HG03060 (cell line): ENCODE results near the gene GABRQ.
"Not testable (repeated sequence)": the region's sequence is repeated elsewhere in the genome, so short reads cannot be mapped to it uniquely, and the experiment has no call there.

Source experiments
- ATAC-seq: cut with Tn5 transposase; IDR thresholded peaks from one replicate; pipeline ENCODE4 v1.9.1; 2021; ENCODE audit warnings: low read depth, moderate number of reproducible peaks; ENCODE audit not compliant: unreplicated experiment

Gene GABRQ

DNA sequence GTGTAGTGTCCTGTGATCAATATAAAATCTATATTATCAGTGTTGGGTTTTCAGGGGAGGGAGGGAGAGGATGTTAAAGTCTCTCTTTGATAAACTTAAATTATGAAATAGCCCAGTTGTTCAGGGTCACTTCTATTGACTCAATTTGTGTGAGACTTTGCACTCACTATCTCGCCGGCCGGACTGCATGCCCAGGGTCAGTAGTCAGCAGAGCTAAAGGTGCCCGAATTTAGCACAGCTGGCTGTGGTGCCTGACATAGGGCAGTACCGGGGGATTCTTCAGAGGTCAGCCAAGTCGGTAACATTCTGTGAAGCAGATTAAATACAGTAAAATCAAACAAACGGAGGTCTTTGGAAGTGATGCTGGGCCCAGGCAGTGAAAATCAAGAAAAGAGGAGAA is 19.2 kb downstream of the GABRQ start:
- ATAC-seq: no peak

GRCh38 chrX:152658302-152658701 is 20.6 kb downstream of the GABRQ start:
- ATAC-seq: no peak

- ATAC-seq: no peak
These were observed 25.4 kb downstream of the GABRQ start for GRCh38 chrX:152663086-152663485.

DNA sequence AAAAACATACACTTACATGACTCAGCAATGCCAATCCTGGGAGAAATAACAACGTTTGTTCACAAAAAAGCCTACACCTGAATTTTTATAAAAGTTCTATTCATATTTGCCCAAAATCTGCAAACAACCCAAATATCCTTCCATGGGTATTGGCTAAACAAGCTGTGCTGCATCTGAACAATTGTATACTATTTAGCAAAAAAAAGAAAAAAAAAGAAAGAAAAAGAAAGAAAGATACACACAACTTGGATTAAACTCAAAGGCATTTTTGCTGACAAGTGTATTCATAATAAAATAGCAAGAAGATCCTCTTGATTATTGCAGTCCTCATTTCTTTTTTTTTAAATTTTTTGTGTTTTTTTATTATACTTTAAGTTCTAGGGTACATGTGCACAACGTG is 36.4 kb downstream of the GABRQ start:
- ATAC-seq: no peak

DNA sequence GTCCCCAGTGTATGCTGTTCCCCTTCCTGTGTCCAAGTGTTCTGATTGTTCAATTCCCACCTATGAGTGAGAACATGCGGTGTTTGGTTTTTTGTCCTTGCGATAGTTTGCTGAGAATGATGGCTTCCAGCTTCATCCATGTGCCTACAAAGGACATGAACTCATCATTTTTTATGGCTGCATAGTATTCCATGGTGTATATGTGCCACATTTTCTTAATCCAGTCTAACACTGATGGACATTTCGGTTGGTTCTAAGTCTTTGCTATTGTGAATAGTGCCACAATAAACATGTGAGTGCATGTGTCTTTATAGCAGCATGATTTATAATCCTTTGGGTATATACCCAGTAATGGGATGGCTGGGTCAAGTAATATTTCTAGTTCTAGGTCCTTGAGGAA is 37.0 kb downstream of the GABRQ start:
- not testable (repeated sequence) for ATAC-seq

DNA sequence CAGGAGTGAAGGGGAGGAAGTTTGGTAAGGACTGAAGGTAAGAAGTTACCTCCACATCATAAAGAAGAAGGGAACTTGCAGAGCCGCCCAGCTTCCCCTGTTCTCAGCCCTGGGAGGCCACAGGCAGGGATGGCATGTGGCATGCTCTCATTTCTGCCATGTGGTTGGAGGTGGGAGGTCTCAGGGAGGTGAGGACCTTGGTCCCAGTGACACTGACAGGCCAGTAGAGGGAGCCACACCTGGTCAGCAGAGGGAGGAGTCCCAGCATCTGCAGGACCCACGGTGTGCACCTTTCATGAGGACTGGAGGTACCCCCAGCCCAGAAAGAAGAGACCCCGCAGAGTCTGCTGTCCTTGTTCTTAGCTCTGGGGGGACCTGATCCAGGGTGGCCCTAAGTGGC is 43.3 kb downstream of the GABRQ start:
- not testable (repeated sequence) for ATAC-seq

DNA sequence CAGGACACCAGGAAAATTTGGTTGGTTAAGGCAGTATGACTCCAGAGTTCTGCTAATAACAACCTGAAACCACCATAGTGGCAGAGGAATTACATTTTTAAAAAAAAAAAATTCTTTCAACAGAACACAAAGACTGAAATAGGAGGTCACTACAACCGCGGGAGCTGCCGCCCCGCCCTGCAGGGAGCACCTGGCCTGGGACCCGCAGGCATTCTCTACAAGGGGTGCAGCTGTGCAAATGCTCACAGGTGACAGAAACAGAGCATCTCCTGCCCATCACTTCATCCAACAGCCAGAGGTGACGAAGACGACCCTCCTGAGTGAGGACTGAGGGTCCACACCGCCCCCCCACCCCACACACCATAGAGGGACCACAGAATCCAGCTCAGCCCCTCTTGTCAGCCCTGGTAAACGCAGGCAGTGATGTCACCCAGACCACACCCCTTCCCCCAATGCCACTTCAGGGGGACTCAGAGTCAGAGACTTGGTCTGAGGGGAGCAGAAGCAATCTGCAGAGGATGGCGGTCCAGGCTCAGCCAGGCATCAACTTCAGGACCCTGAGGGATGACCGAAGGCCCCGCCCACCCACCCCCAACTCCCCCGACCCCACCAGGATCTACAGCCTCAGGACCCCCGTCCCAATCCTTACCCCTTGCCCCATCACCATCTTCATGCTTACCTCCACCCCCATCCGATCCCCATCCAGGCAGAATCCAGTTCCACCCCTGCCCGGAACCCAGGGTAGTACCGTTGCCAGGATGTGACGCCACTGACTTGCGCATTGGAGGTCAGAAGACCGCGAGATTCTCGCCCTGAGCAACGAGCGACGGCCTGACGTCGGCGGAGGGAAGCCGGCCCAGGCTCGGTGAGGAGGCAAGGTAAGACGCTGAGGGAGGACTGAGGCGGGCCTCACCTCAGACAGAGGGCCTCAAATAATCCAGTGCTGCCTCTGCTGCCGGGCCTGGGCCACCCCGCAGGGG is 60.5 kb downstream of the GABRQ start, which contains the start of gene MAGEA3:
TSS of gene MAGEA3 (plus strand) at position 843 of the 980 bp plus-strand sequence. CDS start 2,039 bp downstream, outside the sequence.
- ATAC-seq: not testable (repeated sequence)

- not testable (repeated sequence) for ATAC-seq
These were observed 62.7 kb downstream of the GABRQ start for GRCh38 chrX:152700390-152700789.

GRCh38 chrX:152706500-152706899 is 68.8 kb downstream of the GABRQ start:
- not testable (repeated sequence) for ATAC-seq
